Adrenal gland (tissue), 12 donors: ENCODE measurements around the gene SYCN. TPM values are rescaled to one million over a fixed set of nuclear protein-coding genes. Genes with fewer than 3 reads are reported as not detected.
A peak's percentile ranks its signal among the peaks of the same experiment; 100 is the strongest.

ENCODE experiments used
- DNase-seq, 7 donors: peaks; one replicate each; pipeline ENCODE4 v3.0.0-alpha.2; 2019 to 2020
- H3K27ac ChIP-seq, 5 donors: fragments of 200-600 bp; sonication (generic) in 4 of 5; 1 replicate in 3 of 5; 2 replicates in 2 of 5; pipeline versions ENCODE4 v1.5.1 to v1.8.0; 2016 to 2020; ENCODE audit warnings: mild to moderate bottlenecking in 1 of 5
- H3K27me3 ChIP-seq: fragments of 200-600 bp; 2 replicates; pipeline ENCODE4 v1.8.0; 2021
- H3K36me3 ChIP-seq, 2 donors: fragments of 200-600 bp; replicated peaks in 1 of 2; 1 replicate in 1 of 2; 2 replicates in 1 of 2; pipeline versions ENCODE4 v1.5.1 to v1.8.0; 2018 to 2022
- H3K4me1 ChIP-seq, 2 donors: fragments of 200-600 bp; replicated peaks in 1 of 2; 1 replicate in 1 of 2; 2 replicates in 1 of 2; pipeline versions ENCODE4 v1.5.1 to v1.8.0; 2018 to 2021
- H3K4me3 ChIP-seq, 4 donors: fragments of 200-600 bp; sonication (generic) in 3 of 4; one replicate each; pipeline ENCODE4 v1.5.1; 2016 to 2018
- H3K9me3 ChIP-seq, 3 donors: fragments of 200-600 bp; sonication (generic) in 1 of 3; replicated peaks in 1 of 3; 1 replicate in 2 of 3; 2 replicates in 1 of 3; pipeline versions ENCODE4 v1.5.1 to v1.8.0; 2016 to 2021
- POLR2A ChIP-seq, 2 donors: fragments of 450-650 bp; IDR thresholded peaks; one replicate each; pipeline ENCODE4 v1.6.1; 2017; ENCODE audit warnings: antibody characterized with exemption in 2 of 2, mild to moderate bottlenecking in 2 of 2, moderate library complexity in 1 of 2
- WGBS, 4 donors: extraction: QIAGEN DNeasy Blood & Tissue Kit in 2 of 4; methylation state at CpG; one replicate each; pipeline versions ENCODE4 v1.1.5 to v1.1.7; 2013 to 2017; 5-methylcytosine and 5-hydroxymethylcytosine counted together
- intact Hi-C, 2 donors: fragments of 100-400 bp; cut with DNase I; formaldehyde crosslinking; loops; one replicate each; pipeline versions ENCODE4 v1.14.1 to v1.15.0; 2022 to 2023
- polyA plus RNA-seq, 3 donors: library from polyadenylated mRNA; stranded (reverse); fragments of 200-250 nt in 2 of 3; fragments of 350-450 nt in 1 of 3; fragmentation: Illumina TruSeq in 1 of 3; extraction: RNeasy Lipid Tissue Mini Kit (QIAGEN cat#74804) in 1 of 3; gene quantifications; one replicate each; pipeline ENCODE4 v1.2.3, GENCODE V29; 2013 to 2014
- total RNA-seq, 9 donors: library from RNA; depleted of rRNA in 4 of 9; stranded (reverse); fragments of >200 nt in 4 of 9; fragments of 120-200 nt in 1 of 9; fragmentation: NEBNext Ultra II Directional in 1 of 9; extraction: Animal tissue kit (Norgen Biotek cat#: 25700) in 1 of 9; gene quantifications; one replicate each; pipeline versions ENCODE4 v1.1.0 to v1.2.4, GENCODE V29; 2013 to 2023
- TF ChIP-seq, protein P1 (sequence below), 6 experiments: fragments of 450-650 bp in 4 of 6; fragments of 200-600 bp in 2 of 6; sonication (generic) in 1 of 6; IDR thresholded peaks; 1 replicate in 5 of 6; 2 replicates in 1 of 6; pipeline versions ENCODE4 v1.5.1 to v1.8.0; 2016 to 2021; ENCODE audit warnings: antibody characterized with exemption in 6 of 6, mild to moderate bottlenecking in 2 of 6, moderate library complexity in 1 of 6
- donor health status: healthy with polysubstance abuse.
- donor health status: Bipolar disorder and iron deficiency.
- donor health status: DM: yes; HTN: yes; CAD: no.
- donor health status: DM: no; HTN: no; CAD: no.
- donor health status: DM: no; HTN: no; CAD: no.
- donor health status: DM: yes; HTN: yes; CAD: no.

The SYCN gene
- total and polyA plus RNA-seq, 12 donors = 0.43 to 0.76 (median 0.67) TPM; not detected in 9

DNA sequence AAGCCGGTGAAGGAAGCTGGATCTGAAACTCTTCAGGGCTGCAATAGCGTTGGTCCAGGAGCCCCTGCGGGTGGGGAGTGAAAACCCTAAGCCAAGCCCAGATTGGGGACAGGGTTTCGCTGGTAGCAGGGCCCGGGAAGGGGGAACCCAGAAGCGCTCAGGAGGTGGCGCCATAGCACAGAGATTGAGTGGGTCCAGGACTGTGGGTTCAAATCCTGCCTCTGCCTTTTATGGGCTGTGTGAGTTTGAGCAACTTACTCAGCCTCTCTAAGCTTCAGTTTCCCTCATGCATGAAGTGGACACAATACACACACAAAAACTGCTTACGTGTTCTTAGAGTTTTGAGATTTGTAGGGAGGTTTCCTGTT lies 8.3 kb upstream of the SYCN start:
- TF ChIP-seq POLR2A (IDR thresholded peaks at IDR 0.05) = no peak
- TF ChIP-seq, protein P1, sequence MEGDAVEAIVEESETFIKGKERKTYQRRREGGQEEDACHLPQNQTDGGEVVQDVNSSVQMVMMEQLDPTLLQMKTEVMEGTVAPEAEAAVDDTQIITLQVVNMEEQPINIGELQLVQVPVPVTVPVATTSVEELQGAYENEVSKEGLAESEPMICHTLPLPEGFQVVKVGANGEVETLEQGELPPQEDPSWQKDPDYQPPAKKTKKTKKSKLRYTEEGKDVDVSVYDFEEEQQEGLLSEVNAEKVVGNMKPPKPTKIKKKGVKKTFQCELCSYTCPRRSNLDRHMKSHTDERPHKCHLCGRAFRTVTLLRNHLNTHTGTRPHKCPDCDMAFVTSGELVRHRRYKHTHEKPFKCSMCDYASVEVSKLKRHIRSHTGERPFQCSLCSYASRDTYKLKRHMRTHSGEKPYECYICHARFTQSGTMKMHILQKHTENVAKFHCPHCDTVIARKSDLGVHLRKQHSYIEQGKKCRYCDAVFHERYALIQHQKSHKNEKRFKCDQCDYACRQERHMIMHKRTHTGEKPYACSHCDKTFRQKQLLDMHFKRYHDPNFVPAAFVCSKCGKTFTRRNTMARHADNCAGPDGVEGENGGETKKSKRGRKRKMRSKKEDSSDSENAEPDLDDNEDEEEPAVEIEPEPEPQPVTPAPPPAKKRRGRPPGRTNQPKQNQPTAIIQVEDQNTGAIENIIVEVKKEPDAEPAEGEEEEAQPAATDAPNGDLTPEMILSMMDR (IDR thresholded peaks at IDR 0.05) = peak in 3 of 6 experiments; percentile 19 to 32 (median 21)
- Histone ChIP-seq H3K27ac (no peak overlapping the region), H3K27me3 (peaks cover 4% of the 10 kb centered on the region), H3K4me3 (no peak overlapping the region), H3K4me1 (no peaks in the 10 kb centered on the region), H3K9me3 (no peaks in the 10 kb centered on the region), H3K36me3 (no peaks in the 10 kb centered on the region)
- DNase-seq = peak in 2 of 7 donors; percentile 14 to 24
- 50 to 63% (median 54%) methylated on average over 7 to 8 of the region's 8 CpGs for WGBS, 4 donors
- intact Hi-C loops = no loop called here

DNA sequence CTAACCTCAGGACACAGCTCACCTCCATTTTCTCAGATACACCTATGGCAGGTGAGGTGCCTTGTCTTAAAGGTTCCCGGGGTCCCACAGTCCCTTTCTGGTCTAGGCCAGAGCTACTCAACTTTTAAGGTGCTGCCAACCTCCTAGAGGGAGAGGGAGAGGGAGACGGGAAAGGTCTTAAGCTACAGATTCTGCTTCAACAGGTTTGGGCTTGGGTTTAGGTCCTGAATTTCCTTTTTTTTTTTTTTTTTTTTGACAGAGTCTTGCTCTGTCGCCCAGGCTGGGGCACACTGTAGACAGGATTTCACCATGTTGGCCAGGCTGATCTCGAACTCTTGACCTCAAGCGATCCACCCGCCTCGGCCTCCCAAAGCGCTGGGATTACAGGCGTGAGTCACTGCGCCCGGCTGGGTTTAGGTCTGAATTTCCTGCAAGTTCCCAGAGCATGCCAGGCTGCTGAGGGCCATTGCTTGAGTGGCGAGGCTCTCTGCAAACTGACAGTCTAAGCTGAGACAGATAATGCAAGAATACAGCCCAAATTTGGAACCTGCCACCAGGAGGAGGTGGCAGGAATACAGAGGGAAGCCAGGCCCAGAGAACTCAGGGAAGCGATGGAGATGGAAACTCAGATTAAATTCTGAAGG lies 7.8 kb upstream of the SYCN start:
- peaks cover 4% of the 10 kb centered on the region for H3K27me3 ChIP-seq
- H3K9me3 ChIP-seq = no peaks in the 10 kb centered on the region
- no peaks in the 10 kb centered on the region for H3K4me1 ChIP-seq
- intact Hi-C loops = no loop called here
- H3K27ac ChIP-seq = no peak overlapping the region
- no peak for DNase-seq
- no peaks in the 10 kb centered on the region for H3K36me3 ChIP-seq
- H3K4me3 ChIP-seq = no peak overlapping the region
- no peak for TF ChIP-seq POLR2A (IDR thresholded peaks at IDR 0.05)
- TF ChIP-seq, protein P1 (IDR thresholded peaks at IDR 0.05) = no peak
- 79 to 86% (median 83%) methylated on average over 11 to 13 of the region's 13 CpGs for WGBS, 4 donors

DNA sequence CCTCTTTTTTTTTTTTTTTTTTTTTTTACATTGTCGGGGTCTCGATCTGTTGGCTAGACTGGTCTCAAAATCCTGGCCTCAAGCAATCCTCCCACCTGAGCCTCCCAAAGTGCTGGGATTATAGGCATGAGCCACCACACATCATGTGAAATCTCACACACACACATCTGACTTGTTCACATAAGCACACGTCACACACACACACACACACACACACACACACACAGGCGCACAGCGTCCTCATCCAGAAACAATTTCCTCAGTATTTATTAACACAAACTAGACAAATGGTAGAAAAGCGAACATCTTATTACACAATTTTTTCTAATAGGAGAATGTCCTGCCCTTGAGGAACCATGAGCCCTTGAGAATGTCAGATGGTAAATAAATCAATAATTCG lies 5.1 kb upstream of the SYCN start:
- no peaks in the 10 kb centered on the region for H3K9me3 ChIP-seq
- DNase-seq = no peak
- H3K4me1 ChIP-seq = no peaks in the 10 kb centered on the region
- H3K27me3 ChIP-seq = peaks cover 1% of the 10 kb centered on the region
- WGBS, 4 donors = 37 to 61% (median 56%) methylated on average over 5 to 7 of the region's 7 CpGs
- TF ChIP-seq POLR2A (IDR thresholded peaks at IDR 0.05) = no peak
- TF ChIP-seq, protein P1 (IDR thresholded peaks at IDR 0.05) = no peak
- H3K4me3 ChIP-seq = no peak overlapping the region
- H3K27ac ChIP-seq = no peak overlapping the region
- intact Hi-C loops = loop anchor here in 1 of 2 donors (10.0 kb wide), 1 partner anchor 116 kb away; the partner anchor contains the start of gene LRFN1
- no peaks in the 10 kb centered on the region for H3K36me3 ChIP-seq

DNA sequence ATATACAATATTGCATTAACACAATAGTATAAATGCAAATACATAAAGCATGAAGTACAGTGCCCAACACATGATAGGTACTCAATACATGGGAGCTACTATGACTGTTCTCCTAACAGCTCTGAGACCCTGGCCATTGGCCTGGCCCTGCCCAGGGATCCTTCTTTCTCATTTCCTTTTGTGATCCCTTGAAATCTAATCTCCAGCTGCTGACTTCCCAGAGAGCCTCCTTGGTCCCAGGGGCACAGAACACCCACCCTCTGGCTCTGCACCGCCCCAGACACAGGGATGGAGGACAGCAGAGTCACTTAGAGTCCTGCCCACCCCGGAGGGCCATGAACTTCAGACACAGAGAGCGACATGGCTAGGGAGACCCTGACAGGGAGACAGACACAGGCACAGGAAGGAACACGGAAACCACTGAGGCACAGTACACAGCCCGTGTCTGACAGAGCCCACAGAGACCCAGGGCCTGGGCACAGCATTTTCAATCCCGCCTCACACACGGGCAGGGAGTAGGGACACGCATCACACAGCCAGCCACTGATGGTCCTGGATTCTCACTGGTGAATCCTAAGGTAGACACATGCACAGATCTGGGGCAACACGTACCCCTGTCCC lies 4.2 kb upstream of the SYCN start:
- Histone ChIP-seq H3K4me1 (no peaks in the 10 kb centered on the region), H3K36me3 (no peaks in the 10 kb centered on the region), H3K27ac (no peak overlapping the region), H3K27me3 (peaks cover 5% of the 10 kb centered on the region), H3K4me3 (no peak overlapping the region), H3K9me3 (no peaks in the 10 kb centered on the region)
- WGBS, 4 donors = 74 to 82% (median 81%) methylated on average over 7 to 9 of the region's 9 CpGs
- DNase-seq = no peak
- intact Hi-C loops = loop anchor here in 1 of 2 donors (10.0 kb wide), 1 partner anchor 117 kb away; the partner anchor contains the start of gene LRFN1
- TF ChIP-seq, protein P1 (IDR thresholded peaks at IDR 0.05) = no peak
- no peak for TF ChIP-seq POLR2A (IDR thresholded peaks at IDR 0.05)
